Measurements from ENCODE around the gene AMPD1. TPM values are rescaled to one million over a fixed set of nuclear protein-coding genes. Genes with fewer than 3 reads are reported as not detected.

The AMPD1 gene
- total RNA-seq, 1 experiment from 2014 or later = not detected

DNA sequence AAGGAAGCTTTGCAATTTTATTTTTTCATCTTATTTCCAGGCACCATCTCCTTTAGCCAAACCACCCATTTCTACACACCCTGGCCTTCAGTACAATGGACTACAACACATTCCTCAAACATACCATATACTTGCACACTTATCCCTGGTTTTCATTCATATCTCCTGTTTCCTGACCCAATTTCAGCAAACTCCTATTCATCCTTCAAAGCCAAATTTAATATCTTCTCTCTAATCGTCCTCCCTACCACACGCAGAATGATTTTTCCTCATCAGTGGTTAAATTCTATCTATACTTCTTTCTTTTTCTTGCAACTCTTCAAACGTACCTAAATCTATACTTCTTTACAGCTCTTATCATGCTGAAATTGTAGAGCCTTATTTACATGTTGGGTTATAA is 28.4 kb downstream of the AMPD1 start:
- Histone ChIP-seq H2BK5ac (ENCODE audit: insufficient read length, low read length) (no peak overlapping the region), H3K4ac (ENCODE audit: low read depth, low read length) (no peak overlapping the region), H3K4me1 (ENCODE audit: insufficient read depth, low read length) (no peaks in the 10 kb centered on the region), H2BK120ac (ENCODE audit: low read depth, low read length, poor library complexity, severe bottlenecking) (no peak overlapping the region), H3K23ac (ENCODE audit: insufficient read length, low read depth, low read length) (no peak overlapping the region), H3K14ac (ENCODE audit: insufficient read depth, low read length) (no peak overlapping the region), H3K9ac (ENCODE audit: extremely low read depth, insufficient read length, low read length) (no peak overlapping the region), H3K23me2 (ENCODE audit: insufficient read length, low read depth, low read length, poor library complexity, severe bottlenecking) (peaks cover 14% of the 10 kb centered on the region), H4K91ac (ENCODE audit: insufficient read length, low read depth, low read length) (no peak overlapping the region), H4K8ac (replicated peaks; ENCODE audit: insufficient read length, low read depth, low read length) (no peak overlapping the region), H3K18ac (ENCODE audit: insufficient read length, low read depth, low read length) (no peak overlapping the region), H2BK15ac (ENCODE audit: low read depth, low read length) (no peak overlapping the region), H3K9me3 (ENCODE audit: control insufficient read depth, low read depth, low read length) (no peaks in the 10 kb centered on the region), H3K79me1 (ENCODE audit: insufficient read depth, low read depth, low read length, poor library complexity, severe bottlenecking) (no peaks in the 10 kb centered on the region), H4K20me1 (ENCODE audit: control insufficient read depth, insufficient read depth, insufficient read length) (no peaks in the 10 kb centered on the region), H4K5ac (ENCODE audit: insufficient read length, low read depth, low read length) (no peak overlapping the region), H3K79me2 (ENCODE audit: insufficient read depth, low read length) (no peaks in the 10 kb centered on the region), H2AK5ac (ENCODE audit: insufficient read length, low read length) (no peak overlapping the region), H3K27me3 (ENCODE audit: insufficient read depth, low read length) (no peaks in the 10 kb centered on the region), H2BK20ac (ENCODE audit: low read depth, low read length, poor library complexity, severe bottlenecking) (no peak overlapping the region), H3K27ac (ENCODE audit: insufficient read length, low read depth, low read length) (no peak overlapping the region), H2AFZ (ENCODE audit: low read length) (no peak overlapping the region), H3K4me2 (ENCODE audit: insufficient read depth, insufficient read length, low read length) (no peak overlapping the region), H3T11ph (ENCODE audit: low read length) (no peak overlapping the region), H3K56ac (ENCODE audit: insufficient read length, low read depth, low read length) (no peak overlapping the region), H2BK12ac (ENCODE audit: insufficient read length, low read depth, low read length) (no peak overlapping the region)
- TF ChIP-seq, protein P1, sequence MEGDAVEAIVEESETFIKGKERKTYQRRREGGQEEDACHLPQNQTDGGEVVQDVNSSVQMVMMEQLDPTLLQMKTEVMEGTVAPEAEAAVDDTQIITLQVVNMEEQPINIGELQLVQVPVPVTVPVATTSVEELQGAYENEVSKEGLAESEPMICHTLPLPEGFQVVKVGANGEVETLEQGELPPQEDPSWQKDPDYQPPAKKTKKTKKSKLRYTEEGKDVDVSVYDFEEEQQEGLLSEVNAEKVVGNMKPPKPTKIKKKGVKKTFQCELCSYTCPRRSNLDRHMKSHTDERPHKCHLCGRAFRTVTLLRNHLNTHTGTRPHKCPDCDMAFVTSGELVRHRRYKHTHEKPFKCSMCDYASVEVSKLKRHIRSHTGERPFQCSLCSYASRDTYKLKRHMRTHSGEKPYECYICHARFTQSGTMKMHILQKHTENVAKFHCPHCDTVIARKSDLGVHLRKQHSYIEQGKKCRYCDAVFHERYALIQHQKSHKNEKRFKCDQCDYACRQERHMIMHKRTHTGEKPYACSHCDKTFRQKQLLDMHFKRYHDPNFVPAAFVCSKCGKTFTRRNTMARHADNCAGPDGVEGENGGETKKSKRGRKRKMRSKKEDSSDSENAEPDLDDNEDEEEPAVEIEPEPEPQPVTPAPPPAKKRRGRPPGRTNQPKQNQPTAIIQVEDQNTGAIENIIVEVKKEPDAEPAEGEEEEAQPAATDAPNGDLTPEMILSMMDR (conservative IDR thresholded peaks at IDR 0.05) = no peak
- WGBS (ENCODE audit: extremely low coverage, insufficient read length, low lambda C conversion rate) = 100% methylated on average over 2 of the region's 3 CpGs
- peaks cover 16% of the 10 kb centered on the region for H3K27me3 Mint-ChIP-seq (ENCODE audit: low read depth)
- DNase-seq = no peak
- H3K27ac Mint-ChIP-seq = no peak overlapping the region
- H3K4me3 Mint-ChIP-seq = no peak overlapping the region
- H3K36me3 Mint-ChIP-seq (ENCODE audit: insufficient read depth in 1 of 3, low read depth in 3 of 3) = no peaks in the 10 kb centered on the region
- H3K4me1 Mint-ChIP-seq = peaks cover 9% of the 10 kb centered on the region in 2 experiments
- H3K9me3 Mint-ChIP-seq = no peaks in the 10 kb centered on the region; a peak in 1 of 5 replicates
